Activated CD4-positive, CD25-positive, alpha-beta regulatory T cell treated with anti-CD3 and anti-CD28 coated beads, Interleukin-2, amount 50 U/mL, for 16 hours (primary cell): ENCODE data around the gene CROCC.

Source experiments
- DNase-seq: peaks from one replicate; pipeline ENCODE4 v3.0.0-alpha.2; 2020; ENCODE audit warnings: low read depth, low spot score

Gene CROCC

GRCh38 chr1:17011092-17011438 is 89.3 kb downstream of the CROCC start:
- DNase-seq = no peak

DNA sequence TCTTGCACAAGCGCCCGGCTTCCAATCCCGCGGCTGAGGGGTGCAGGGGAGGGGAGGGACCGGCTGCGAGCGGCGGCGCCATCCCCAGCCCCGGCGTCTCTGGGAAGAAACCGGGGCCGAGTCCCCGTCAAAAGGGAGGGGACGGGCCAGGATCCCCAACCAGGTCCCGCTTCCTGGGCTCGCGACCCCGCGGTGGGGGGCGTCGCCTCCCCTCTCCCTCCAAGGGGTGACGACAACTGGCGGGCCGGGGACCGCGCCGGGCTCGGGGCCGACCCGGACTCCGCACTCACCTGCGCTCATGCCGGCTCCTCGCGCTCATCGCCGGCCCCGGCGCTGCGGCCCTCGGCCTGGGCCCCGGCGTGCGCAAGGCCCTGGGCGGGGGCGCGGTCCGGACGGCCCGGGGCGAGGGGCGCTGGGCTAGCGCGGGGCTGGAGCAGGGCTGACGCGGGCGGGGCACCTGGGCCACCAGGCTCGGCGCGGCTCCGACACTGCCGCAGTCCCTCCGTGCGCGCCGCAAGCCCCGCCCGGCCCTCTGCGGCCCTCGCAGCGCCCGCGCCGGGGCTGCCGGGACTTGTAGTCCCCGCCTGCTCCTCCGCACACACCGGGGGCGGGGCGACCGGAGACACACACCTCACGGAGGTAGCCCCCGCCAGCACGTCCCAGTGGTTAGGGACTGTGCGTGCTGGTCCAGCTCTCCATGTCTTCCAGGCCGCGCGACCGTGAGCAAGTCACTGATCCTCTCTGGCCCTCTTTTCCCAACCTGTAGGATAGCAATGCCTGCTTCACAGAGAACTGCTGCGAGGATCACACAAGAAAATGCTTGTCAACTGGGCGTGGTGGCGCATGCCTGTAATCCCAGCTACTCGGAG is 89.9 kb downstream of the CROCC start, which contains the start of gene ATP13A2:
Gene ATP13A2 (minus strand): TSS at position 490 of the 869 bp plus-strand sequence. CDS start 190 bp downstream, at position 300.
- peak; percentile 68 for DNase-seq

- no peak for DNase-seq
Measured at GRCh38 chr1:17012775-17013490, 91.2 kb downstream of the CROCC start.

DNA sequence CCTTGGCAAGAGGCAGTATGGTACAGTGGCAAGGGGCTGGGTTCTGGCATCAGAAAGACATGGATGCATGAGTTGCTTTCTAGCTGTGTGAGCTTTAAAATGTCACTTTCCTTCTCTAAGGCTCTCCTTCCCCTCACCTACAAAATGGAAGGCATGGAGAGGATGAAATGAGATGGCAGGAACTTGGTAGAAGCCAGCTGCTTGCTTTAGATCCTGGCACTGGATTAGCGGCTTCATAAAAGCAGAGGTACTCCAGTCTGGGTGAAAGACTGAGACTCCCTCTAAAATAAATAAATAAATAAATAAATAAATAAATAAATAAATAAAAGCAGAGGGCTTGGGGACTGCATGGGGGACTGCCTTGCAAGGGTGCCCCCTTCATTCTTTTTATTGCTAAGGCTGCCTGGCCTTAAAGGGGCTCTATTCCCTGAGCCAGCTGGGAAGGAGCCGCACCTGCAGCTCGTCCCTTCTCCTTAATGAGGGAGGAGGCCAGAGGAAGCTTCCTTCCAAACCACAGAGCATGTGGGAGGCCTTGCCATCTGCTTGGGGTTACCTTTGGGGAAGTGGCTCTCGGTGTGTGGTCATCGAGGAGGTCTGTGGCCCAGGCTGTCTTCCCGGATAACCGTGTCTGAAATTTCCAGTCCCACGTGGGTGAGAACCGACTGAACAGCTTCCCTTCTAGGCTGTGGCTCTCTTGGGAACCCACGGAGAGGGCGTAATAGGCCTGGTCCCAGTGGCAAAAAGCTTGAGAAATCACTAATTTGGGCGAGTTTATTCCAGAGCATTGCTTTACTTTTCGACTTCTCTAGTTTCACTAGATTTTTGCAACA is 92.0 kb downstream of the CROCC start:
- no peak for DNase-seq

DNA sequence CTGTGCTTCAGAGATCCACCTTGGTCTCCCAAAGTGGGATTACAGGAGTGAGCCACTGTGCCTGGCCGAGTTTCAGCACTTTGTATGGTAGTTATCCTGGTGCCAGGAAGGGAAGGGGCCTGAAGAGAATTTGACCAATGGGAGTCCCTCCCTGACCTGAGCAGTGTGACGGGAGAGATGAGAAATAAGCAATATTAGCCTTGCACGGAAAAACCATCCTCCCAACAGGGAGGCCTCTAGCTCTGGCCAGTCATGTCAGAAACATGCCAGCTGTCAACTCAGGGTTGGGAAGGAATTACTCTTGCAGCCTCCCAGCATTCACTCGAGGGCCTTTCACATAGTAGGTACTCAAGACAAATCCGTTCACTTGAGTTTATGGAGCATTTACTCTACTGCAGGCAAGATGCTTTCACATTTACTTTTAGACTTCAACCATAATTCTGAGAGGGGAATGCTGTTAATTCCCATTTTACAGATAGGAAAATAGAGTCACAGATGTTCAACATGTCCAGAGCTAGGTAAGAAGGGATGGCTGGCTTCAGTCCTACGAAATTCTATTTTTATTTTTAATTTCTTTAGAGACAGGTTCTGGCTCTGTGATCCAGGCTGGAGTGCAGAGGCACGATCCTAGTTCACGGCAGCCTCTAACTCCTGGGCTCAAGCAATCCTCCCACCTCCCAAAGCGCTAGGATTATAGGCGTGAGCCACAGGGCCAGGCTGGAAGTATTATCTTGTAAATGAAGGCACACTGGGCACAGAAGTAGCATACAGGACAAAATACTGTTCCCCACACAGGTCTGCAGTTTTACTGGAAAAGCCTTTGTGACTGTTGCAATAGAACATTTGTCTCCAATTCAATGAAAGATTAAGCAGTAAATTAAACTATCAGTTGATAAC is 93.2 kb downstream of the CROCC start:
- DNase-seq = no peak

GRCh38 chr1:17016317-17016661 is 94.6 kb downstream of the CROCC start:
- no peak for DNase-seq

GRCh38 chr1:17017435-17017834 is 95.7 kb downstream of the CROCC start:
- no peak for DNase-seq

DNA sequence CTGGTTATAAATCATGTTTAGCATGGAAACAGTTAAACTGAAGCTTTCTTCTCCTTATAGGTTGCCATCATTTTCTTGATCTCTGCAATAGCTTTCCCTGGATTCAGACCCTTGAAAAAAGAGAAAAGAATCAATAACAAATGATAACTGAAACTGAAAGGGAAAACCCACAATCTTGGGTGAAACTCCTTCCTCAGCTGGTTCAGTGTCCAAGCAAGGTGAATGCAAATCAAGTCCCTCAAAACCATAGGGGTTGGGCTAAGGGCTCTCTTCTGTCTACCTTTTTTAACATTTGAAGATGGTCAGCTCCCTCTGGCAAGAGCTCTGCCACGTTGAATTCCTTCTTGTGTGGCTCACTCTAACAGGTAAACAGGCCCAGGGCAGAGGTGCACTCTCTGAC is 97.1 kb downstream of the CROCC start:
- DNase-seq = no peak

- no peak for DNase-seq
Measured at GRCh38 chr1:17020502-17020901, 98.8 kb downstream of the CROCC start.

GRCh38 chr1:17021896-17022295 is 100.2 kb downstream of the CROCC start:
- DNase-seq = no peak
